ENCODE results near the gene URM1.

URM1 gene

DNA sequence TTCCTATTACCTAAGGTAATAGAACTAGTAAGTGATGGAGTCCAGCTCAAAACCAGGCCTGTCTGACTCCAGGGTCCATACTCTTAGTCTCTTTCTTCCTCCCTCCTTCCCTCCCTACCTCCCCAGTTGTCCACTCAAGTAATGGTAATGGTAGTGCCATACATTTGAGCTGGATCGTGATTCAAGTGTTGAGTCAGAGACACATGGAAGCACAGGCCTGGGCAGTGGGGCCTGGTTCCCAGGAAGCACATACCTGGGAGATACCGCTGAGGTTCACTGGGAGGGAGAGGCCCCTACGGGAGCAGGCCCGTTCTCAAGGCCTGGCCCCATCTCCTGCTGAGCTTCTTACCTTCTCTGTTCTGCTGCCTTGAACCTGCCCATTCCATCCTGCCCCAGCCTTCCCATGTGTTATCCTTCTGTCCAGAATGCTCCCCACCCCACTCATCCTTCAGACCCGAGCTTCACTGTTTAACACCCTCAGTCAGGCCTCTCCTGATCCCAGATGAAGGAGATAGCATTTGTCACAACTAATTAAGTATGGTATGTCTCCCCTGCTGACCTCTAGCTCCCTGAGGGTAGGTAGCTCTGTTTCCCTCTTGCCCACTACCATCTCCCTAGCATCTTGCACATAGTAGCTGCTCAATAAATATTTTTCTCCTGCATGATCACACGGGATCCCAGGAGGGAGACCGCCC is 13.8 kb downstream of the URM1 start:
- DNase-seq (ENCODE audit: low read depth in 2 of 3, low spot score in 2 of 3), result no peak

GRCh38 chr9:128385496-128386460 is 14.6 kb downstream of the URM1 start:
- no peak for DNase-seq (ENCODE audit: low read depth in 2 of 3, low spot score in 2 of 3)

GRCh38 chr9:128388150-128388549 is 17.0 kb downstream of the URM1 start:
- DNase-seq (ENCODE audit: low read depth in 2 of 3, low spot score in 2 of 3), result no peak

DNA sequence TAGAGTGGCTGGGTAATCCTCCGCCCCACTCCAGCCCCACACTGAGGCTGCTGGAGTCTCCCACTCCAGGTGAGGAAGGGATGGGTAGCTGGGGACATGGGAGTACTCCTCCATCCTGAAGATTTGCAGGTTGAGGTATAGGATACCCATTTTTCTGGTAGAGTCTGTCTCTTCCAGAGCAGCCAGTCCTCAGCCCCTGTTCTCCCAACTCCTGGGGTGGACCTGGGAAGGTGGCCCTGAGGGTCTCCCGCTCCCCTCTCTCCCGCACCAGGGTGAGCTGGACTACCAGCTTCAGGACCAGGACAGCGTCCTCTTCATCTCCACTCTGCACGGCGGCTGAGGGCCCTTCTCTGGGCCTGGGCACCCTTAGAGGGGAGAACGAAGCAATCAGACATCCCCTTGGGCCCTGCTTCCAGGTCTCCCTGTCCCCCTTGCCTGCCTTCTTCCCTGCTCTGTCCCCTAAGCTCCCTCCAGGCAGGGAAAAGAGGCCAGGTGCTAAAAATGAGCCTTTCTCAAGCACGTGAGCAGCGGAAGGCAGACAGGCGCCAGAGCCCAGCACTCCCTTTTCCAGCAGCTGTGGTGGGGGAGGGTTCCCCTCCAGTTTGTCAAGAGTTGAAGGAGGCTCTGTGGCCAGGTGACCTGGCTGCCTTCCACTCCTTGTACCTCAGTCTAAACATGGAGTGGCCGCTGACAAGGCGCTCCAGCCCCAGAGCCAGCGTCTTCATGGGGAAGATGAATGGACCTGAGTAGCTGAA is 18.4 kb downstream of the URM1 start:
- DNase-seq (ENCODE audit: low read depth in 2 of 3, low spot score in 2 of 3), result no peak

DNA sequence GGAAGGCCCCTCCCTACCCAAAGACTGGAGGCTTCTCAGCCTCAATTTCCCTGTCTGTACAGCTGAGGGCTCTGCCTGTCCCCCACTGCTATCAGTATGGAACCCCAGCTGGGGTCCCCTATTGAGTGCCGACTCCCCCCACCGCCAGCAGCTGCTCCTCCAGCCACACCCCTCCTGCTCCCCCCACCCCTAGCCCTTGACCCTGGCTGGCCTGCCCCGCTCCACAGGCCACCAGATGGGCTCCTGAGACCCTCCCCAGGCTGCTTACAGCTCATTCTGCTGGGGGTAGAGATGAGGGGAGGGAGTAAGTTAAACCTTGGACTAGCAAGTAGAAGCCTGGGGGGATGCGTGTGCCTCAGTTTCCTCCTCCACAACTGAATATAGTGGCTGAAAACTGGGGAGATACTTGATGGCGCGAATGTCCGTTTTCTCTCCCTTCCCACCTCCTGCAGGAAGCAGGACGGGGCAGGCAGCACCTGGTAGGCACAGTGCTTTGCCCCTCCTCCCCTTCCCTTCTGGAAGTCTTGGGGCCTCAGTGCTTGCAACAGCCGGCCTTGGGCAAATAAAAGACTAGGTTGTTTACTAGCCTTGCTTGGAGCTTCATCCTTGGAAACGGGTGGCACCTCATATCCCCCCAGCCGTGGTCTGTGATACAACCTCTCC is 19.1 kb downstream of the URM1 start:
- no peak for DNase-seq (ENCODE audit: low read depth in 2 of 3, low spot score in 2 of 3)

- DNase-seq (ENCODE audit: low read depth in 2 of 3, low spot score in 2 of 3), result no peak
These were observed 19.9 kb downstream of the URM1 start for GRCh38 chr9:128390813-128391711.

GRCh38 chr9:128391956-128392301 is 20.8 kb downstream of the URM1 start:
- DNase-seq (ENCODE audit: low read depth in 2 of 3, low spot score in 2 of 3), result no peak

- no peak for DNase-seq (ENCODE audit: low read depth in 2 of 3, low spot score in 2 of 3)
These were observed 21.3 kb downstream of the URM1 start for GRCh38 chr9:128392302-128393144.

GRCh38 chr9:128393145-128393775 is 22.1 kb downstream of the URM1 start:
- DNase-seq (ENCODE audit: low read depth in 2 of 3, low spot score in 2 of 3), result no peak

- no peak for DNase-seq (ENCODE audit: low read depth in 2 of 3, low spot score in 2 of 3)
These were observed 22.8 kb downstream of the URM1 start for GRCh38 chr9:128393970-128394369.

DNA sequence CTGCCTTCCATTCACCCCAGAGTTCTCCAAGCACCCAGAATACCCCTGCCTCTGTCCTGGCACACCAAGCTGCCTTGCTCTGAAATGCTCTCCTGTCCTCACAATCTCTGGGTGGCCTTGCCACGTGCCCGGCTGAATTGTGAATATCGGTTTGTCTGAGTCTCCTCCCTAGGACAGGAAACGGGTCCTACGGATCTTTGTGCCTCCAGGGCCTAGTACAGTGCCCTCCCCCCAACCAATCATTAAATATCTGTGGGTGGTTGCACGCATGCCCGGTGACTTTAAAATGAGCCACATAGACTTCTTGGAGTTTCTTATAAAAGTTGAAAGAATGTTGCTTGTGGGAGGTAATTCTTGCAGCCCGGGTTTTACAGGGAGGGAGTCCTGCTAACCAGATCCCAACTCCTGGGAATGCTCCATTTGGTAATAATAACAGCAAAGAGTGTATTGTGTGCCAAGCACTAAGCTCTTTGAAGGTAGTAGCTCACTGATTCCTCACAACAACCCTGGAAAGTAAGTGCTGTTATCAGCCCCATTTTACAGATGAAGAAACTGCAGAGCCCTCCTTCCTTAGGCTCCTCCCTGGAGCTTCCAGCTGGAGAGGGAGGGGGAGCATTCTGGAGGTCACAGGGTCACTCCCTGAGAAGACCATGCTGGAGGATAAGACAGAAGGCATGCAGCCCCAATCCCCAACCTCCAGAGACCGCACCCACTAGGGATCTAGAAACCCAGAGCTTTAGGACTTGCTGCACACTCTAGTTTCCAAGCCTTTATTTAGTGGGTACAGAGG is 23.4 kb downstream of the URM1 start:
- no peak for DNase-seq (ENCODE audit: low read depth in 2 of 3, low spot score in 2 of 3)

DNA sequence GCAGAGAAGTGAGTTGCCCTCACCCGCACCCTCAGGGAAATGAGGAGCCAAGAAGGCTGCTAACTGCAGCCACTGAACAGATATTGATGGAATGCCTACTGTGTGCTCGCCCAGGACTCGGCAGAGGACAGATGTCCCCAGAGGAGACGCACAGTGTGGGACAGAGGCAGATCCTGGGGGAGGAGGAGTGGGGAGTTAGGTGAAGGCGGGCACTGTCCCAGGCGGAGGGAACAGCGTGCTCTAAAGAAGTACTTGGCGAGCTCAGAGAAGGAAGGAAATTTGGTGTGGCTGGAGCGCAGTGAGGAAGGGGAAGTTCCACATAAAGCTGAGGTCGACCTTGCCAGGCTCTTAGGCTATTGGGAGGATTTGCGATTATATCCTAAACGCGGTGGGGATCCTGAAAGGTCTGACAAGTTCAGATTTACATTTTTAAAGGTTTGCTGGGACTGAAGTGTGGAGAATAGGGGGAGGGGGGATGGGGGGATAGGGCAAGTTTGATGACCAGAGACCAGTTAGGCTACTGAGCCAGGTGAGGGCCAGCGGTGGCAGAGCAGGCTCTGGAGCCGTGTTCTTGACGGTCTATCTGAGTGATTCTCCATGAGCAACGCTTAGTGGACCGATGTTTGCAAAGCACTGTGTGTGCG is 25.9 kb downstream of the URM1 start:
- DNase-seq (ENCODE audit: low read depth in 2 of 3, low spot score in 2 of 3), result no peak

DNA sequence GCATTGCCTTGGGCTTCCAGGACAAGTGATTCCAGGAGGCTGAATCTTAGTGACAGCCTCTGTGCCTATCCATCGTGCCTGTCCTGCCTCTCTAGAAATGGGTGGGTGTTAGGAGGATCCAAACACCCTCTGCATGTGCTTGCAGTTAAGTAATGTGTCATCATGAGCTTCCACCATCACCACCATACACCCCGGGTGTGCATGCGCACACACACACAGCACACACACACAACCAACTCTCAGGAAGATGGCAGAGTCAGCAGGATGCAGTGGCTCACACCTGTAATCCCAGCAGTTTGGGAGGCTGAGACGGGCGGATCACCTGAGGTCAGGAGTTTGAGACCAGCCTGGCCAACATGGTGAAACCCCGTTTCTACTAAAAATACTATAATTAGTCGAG is 26.7 kb downstream of the URM1 start:
- DNase-seq (ENCODE audit: low read depth in 2 of 3, low spot score in 2 of 3), result no peak

DNA sequence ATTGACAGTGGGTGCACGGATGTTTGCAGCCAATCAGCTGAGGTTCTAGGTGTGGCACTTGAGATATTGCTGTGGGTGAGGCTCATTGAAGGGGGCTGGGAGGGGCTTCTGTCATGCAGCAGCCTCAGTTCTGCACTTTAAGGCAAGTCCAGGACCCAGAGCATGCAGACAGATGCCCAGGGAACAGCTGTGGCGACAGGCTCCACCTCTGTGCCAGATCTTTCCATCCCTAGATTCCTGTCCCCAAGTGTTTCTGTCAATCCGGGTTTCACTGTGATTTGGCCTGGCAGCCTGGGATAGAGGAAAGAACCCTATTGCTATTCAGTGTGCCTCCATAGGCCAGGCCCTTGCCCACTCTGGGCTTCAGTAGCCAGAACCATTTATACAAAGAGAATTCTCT is 28.7 kb downstream of the URM1 start:
- no peak for DNase-seq (ENCODE audit: low read depth in 2 of 3, low spot score in 2 of 3)

DNA sequence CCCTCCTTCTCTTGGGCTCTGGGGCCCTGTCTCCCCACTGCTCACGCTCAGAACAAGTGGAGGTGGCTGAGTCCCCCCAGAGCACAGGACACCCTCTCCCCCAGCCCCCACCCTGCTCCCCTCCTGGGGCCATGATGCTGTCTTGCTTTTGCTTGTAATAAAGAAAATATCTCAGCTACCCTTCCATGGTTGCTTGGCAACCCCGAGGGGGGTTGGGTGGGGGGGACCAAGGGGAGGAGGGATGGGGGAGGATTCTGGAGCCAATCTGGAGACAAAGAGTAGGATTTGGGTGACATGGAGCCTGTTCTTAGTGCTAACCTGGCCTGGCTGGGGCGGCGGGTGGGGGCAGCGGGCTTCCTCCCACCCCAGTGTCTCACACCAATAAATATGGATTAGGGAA is 33.4 kb downstream of the URM1 start:
- DNase-seq (ENCODE audit: low read depth in 2 of 3, low spot score in 2 of 3), result no peak

- no peak for DNase-seq (ENCODE audit: low read depth in 2 of 3, low spot score in 2 of 3)
These were observed 34.1 kb downstream of the URM1 start for GRCh38 chr9:128405077-128405779.

DNA sequence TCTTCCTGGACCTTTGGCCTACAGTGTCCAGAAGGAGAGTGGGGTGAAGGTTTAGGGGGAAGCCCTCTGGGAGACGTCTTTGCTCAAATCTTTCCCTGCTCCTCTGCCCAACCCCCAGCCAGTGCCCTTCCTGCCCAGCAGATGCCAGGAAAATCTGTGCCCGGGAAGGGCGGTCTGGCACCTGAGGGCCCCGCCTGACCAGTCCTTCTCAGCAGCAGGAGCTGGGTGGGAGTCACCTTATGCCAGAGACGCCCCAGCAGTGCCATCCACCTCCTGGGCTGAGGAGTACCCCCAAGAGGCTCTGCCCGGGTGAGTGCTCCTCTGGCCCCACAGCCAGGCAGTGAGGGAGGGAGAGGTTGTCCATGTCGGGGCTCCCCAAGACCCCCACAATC is 34.6 kb downstream of the URM1 start:
- DNase-seq (ENCODE audit: low read depth in 2 of 3, low spot score in 2 of 3), result no peak

Data from activated CD8-positive, alpha-beta memory T cell treated with anti-CD3 and anti-CD28 coated beads for 48 hours (primary cell).